GM18507 (cell line): ENCODE measurements around the gene CLEC2D.
"Not testable (repeated sequence)": the region's sequence is repeated elsewhere in the genome, so short reads cannot be mapped to it uniquely, and the experiment has no call there.

Source experiments
- DNase-seq: peaks from one replicate; pipeline ENCODE4 v3.0.0; 2011; ENCODE audit warnings: low read depth; ENCODE audit not compliant: insufficient read length; ENCODE audit errors: extremely low spot score
- FAIRE-seq: peaks from 2 replicates; lab custom pipeline; 2011; peaks lifted over from hg19 to GRCh38; lab: Jason Lieb, UNC

The CLEC2D gene

GRCh38 chr12:9669534-9669933 lies at the start of gene CLEC2D:
Gene CLEC2D, plus strand, starts transcription at chr12:9669713. Its CDS starts 22 bp downstream, at chr12:9669735.
- no peak for DNase-seq
- FAIRE-seq = peak; percentile 99

- FAIRE-seq = no peak
Measured at GRCh38 chr12:9625019-9625418, 44.5 kb upstream of the CLEC2D start.

GRCh38 chr12:9626291-9626690 lies 43.2 kb upstream of the CLEC2D start:
- DNase-seq (no peak), FAIRE-seq (no peak)

More at GRCh38 chr12:9625019-9625418, 44.5 kb upstream of the CLEC2D start:
- no peak for DNase-seq

GRCh38 chr12:9626821-9627220 lies 42.7 kb upstream of the CLEC2D start:
- FAIRE-seq (peak; percentile 24), DNase-seq (no peak)

- no peak for FAIRE-seq
- DNase-seq = no peak
Measured at GRCh38 chr12:9632766-9633165, 36.7 kb upstream of the CLEC2D start.

- DNase-seq (peak; percentile 35), FAIRE-seq (peak; percentile 93)
Measured at GRCh38 chr12:9634177-9634803, 35.2 kb upstream of the CLEC2D start.

- FAIRE-seq (peak; percentile 47), DNase-seq (no peak)
Measured at GRCh38 chr12:9634969-9635754, 34.4 kb upstream of the CLEC2D start.

- FAIRE-seq (peak; percentile 56), DNase-seq (no peak)
Measured at GRCh38 chr12:9636150-9636850, 33.2 kb upstream of the CLEC2D start.

GRCh38 chr12:9636851-9637206 lies 32.7 kb upstream of the CLEC2D start:
- DNase-seq (no peak), FAIRE-seq (no peak)

- FAIRE-seq (no peak), DNase-seq (no peak)
Measured at GRCh38 chr12:9640024-9640423, 29.5 kb upstream of the CLEC2D start.

- DNase-seq (no peak), FAIRE-seq (no peak)
Measured at GRCh38 chr12:9642606-9643265, 26.8 kb upstream of the CLEC2D start.

- no peak for FAIRE-seq
Measured at GRCh38 chr12:9643266-9643660, 26.2 kb upstream of the CLEC2D start.

GRCh38 chr12:9644985-9645551 lies 24.4 kb upstream of the CLEC2D start:
- FAIRE-seq, DNase-seq: not testable (repeated sequence)

More at GRCh38 chr12:9643266-9643660, 26.2 kb upstream of the CLEC2D start:
- DNase-seq = no peak

GRCh38 chr12:9646794-9647781 lies 22.4 kb upstream of the CLEC2D start:
- FAIRE-seq (peak; percentile 63), DNase-seq (no peak)

GRCh38 chr12:9647825-9648700 lies 21.4 kb upstream of the CLEC2D start:
- FAIRE-seq = peak; percentile 99
- peak; percentile 73 for DNase-seq

GRCh38 chr12:9648701-9649531 lies 20.6 kb upstream of the CLEC2D start:
- no peak for DNase-seq
- no peak for FAIRE-seq

GRCh38 chr12:9649532-9649940 lies 20.0 kb upstream of the CLEC2D start:
- no peak for DNase-seq
- FAIRE-seq = no peak
